ENCODE results near the gene SLC38A10.

DNA sequence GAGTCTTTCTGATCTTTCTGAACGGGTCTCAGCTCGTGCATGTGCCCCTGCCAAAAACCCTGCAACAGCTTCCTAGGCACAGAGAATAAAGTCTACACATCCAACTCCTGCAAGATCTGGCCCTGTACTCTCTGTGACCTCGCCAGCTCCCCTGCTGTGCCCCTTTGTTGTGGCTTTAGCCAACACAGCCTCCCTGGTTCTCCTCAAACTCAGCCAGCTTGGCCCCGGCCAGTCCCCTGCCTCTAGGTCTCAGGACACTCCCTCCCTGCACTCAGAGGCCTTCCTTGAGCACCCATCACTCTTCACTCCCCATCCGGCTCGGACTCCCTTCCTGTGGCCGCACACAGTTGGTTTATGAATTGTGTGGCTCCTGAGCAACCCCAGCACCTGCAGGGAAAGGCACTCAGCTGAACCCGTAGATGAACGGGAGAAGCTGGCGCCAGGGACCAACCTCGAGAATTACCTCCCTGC lies 73.7 kb downstream of the SLC38A10 start:
- TF ChIP-seq, protein P1, sequence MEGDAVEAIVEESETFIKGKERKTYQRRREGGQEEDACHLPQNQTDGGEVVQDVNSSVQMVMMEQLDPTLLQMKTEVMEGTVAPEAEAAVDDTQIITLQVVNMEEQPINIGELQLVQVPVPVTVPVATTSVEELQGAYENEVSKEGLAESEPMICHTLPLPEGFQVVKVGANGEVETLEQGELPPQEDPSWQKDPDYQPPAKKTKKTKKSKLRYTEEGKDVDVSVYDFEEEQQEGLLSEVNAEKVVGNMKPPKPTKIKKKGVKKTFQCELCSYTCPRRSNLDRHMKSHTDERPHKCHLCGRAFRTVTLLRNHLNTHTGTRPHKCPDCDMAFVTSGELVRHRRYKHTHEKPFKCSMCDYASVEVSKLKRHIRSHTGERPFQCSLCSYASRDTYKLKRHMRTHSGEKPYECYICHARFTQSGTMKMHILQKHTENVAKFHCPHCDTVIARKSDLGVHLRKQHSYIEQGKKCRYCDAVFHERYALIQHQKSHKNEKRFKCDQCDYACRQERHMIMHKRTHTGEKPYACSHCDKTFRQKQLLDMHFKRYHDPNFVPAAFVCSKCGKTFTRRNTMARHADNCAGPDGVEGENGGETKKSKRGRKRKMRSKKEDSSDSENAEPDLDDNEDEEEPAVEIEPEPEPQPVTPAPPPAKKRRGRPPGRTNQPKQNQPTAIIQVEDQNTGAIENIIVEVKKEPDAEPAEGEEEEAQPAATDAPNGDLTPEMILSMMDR (conservative IDR thresholded peaks at IDR 0.05) = no peak
- no peak for TF ChIP-seq ZFX (IDR thresholded peaks at IDR 0.05)

All from C4-2B (cell line).